ENCODE results near the gene DELE1. TPM values are rescaled to one million over a fixed set of nuclear protein-coding genes. Genes with fewer than 3 reads are reported as not detected.

DELE1 gene
- total and polyA plus RNA-seq, 2 donors (not counting 1 experiment from before 2014, with no cell fraction given): 124 to 127 TPM

GRCh38 chr5:141902015-141902814, 21.5 kb upstream of the DELE1 start:
- no peaks in the 10 kb centered on the region for H3K4me1 ChIP-seq (ENCODE audit: control insufficient read depth in 2 of 2, insufficient read depth in 2 of 2, low read length in 2 of 2)
- no peak overlapping the region for H2AFZ ChIP-seq (ENCODE audit: insufficient read depth, low read depth, low read length, poor library complexity, severe bottlenecking)
- no peak for TF ChIP-seq EZH2 (IDR thresholded peaks at IDR 0.05; ENCODE audit: borderline replicate concordance, insufficient read depth, low read depth, low read length, poor library complexity, severe bottlenecking)
- no peak for TF ChIP-seq CTCF (IDR thresholded peaks at IDR 0.05)
- peaks cover 0 to 2% (median 0%) of the 10 kb centered on the region in 4 experiments for H3K27me3 ChIP-seq (replicated peaks in 1 of 4; ENCODE audit: control extremely low read depth in 1 of 4, control insufficient read depth in 3 of 4, insufficient read depth in 4 of 4, low read length in 3 of 4)
- no peak overlapping the region for H3K27ac ChIP-seq (ENCODE audit: low read length in 2 of 2)
- no peak overlapping the region for H3K4me3 ChIP-seq (ENCODE audit: control extremely low read depth in 1 of 5, extremely low read depth in 1 of 5, insufficient read depth in 1 of 5, low read depth in 2 of 5, low read length in 4 of 5)
- intact Hi-C loops (cut with micrococcal nuclease): no loop called here
- no peak overlapping the region for H3K9ac ChIP-seq (ENCODE audit: low read length)
- ChIA-PET CTCF (interaction anchor here (0.9 to 1.1 kb wide), 2 partner anchors 13 to 201 kb away, joined by 3 read pairs; no protein-coding TSS in a partner anchor), POLR2A (no interaction called here)
- H3K9me3 Mint-ChIP-seq (ENCODE audit: insufficient read depth): no peaks in the 10 kb centered on the region
- DNase-seq: no peak
- no peak overlapping the region for H3K27ac Mint-ChIP-seq
- H3K27me3 Mint-ChIP-seq: peaks cover 25% of the 10 kb centered on the region
- no peaks in the 10 kb centered on the region for H3K79me2 ChIP-seq (ENCODE audit: control insufficient read depth, insufficient read depth, low read length)
- no peaks in the 10 kb centered on the region for H3K36me3 ChIP-seq (replicated peaks in 1 of 2; ENCODE audit: control extremely low read depth in 1 of 2, control insufficient read depth in 1 of 2, extremely low read depth in 1 of 2, insufficient read depth in 2 of 2, low read length in 1 of 2)
- H3K9me3 ChIP-seq (ENCODE audit: control extremely low read depth in 1 of 3, control insufficient read depth in 2 of 3, insufficient read depth in 1 of 3, low read length in 2 of 3): peaks cover 0 to 2% (median 2%) of the 10 kb centered on the region in 3 donors
- ATAC-seq (ENCODE audit: low read depth): no peak
- no peaks in the 10 kb centered on the region for H4K20me1 ChIP-seq (ENCODE audit: control insufficient read depth, insufficient read depth, low read length, poor library complexity, severe bottlenecking)
- no peak overlapping the region for H3K4me3 Mint-ChIP-seq
- no peak overlapping the region for H3K4me2 ChIP-seq (replicated peaks; ENCODE audit: low read depth, low read length, poor library complexity, severe bottlenecking)
- no peaks in the 10 kb centered on the region for H3K4me1 Mint-ChIP-seq
- WGBS (ENCODE audit: insufficient coverage): 89% methylated on average over 2 of the region's 5 CpGs

GRCh38 chr5:141903261-141903660, 20.4 kb upstream of the DELE1 start:
- Histone ChIP-seq H3K79me2 (ENCODE audit: control insufficient read depth, insufficient read depth, low read length) (no peaks in the 10 kb centered on the region), H3K4me3 (ENCODE audit: control extremely low read depth in 1 of 5, extremely low read depth in 1 of 5, insufficient read depth in 1 of 5, low read depth in 2 of 5, low read length in 4 of 5) (no peak overlapping the region), H2AFZ (ENCODE audit: insufficient read depth, low read depth, low read length, poor library complexity, severe bottlenecking) (no peak overlapping the region), H3K27me3 (replicated peaks in 1 of 4; ENCODE audit: control extremely low read depth in 1 of 4, control insufficient read depth in 3 of 4, insufficient read depth in 4 of 4, low read length in 3 of 4) (peaks cover 0 to 2% (median 0%) of the 10 kb centered on the region in 4 experiments), H4K20me1 (ENCODE audit: control insufficient read depth, insufficient read depth, low read length, poor library complexity, severe bottlenecking) (no peaks in the 10 kb centered on the region), H3K9ac (ENCODE audit: low read length) (no peak overlapping the region), H3K27ac (ENCODE audit: low read length in 2 of 2) (no peak overlapping the region), H3K4me2 (replicated peaks; ENCODE audit: low read depth, low read length, poor library complexity, severe bottlenecking) (no peak overlapping the region), H3K9me3 (ENCODE audit: control extremely low read depth in 1 of 3, control insufficient read depth in 2 of 3, insufficient read depth in 1 of 3, low read length in 2 of 3) (peaks cover 0 to 2% (median 2%) of the 10 kb centered on the region in 3 donors), H3K4me1 (ENCODE audit: control insufficient read depth in 2 of 2, insufficient read depth in 2 of 2, low read length in 2 of 2) (no peaks in the 10 kb centered on the region), H3K36me3 (replicated peaks in 1 of 2; ENCODE audit: control extremely low read depth in 1 of 2, control insufficient read depth in 1 of 2, extremely low read depth in 1 of 2, insufficient read depth in 2 of 2, low read length in 1 of 2) (no peaks in the 10 kb centered on the region)
- ChIA-PET POLR2A (no interaction called here), CTCF (interaction anchor here (1.1 kb wide), 1 partner anchor 14 kb away, joined by 3 read pairs; no protein-coding TSS in a partner anchor)
- Mint-ChIP-seq H3K9me3 (ENCODE audit: insufficient read depth) (no peaks in the 10 kb centered on the region), H3K27ac (no peak overlapping the region), H3K4me3 (no peak overlapping the region), H3K4me1 (no peaks in the 10 kb centered on the region), H3K27me3 (peaks cover 22% of the 10 kb centered on the region)
- no peak for TF ChIP-seq CTCF (IDR thresholded peaks at IDR 0.05)
- TF ChIP-seq EZH2 (IDR thresholded peaks at IDR 0.05; ENCODE audit: borderline replicate concordance, insufficient read depth, low read depth, low read length, poor library complexity, severe bottlenecking): no peak
- WGBS (ENCODE audit: insufficient coverage): 34% methylated on average over 3 of the region's 4 CpGs
- intact Hi-C loops (cut with micrococcal nuclease): no loop called here
- DNase-seq: no peak
- no peak for ATAC-seq (ENCODE audit: low read depth)
